HEK293 (cell line): ENCODE data around the gene FILIP1L.

Experiments
- CTCF ChIA-PET: fragments of 350-600 bp; formaldehyde crosslinking; extraction: SDS; loops from one replicate; lab custom pipeline; 2021; ENCODE audit warnings: antibody characterized with exemption; lab: Yijun Ruan, JAX
- POLR2A ChIA-PET: fragments of 300-600 bp; formaldehyde crosslinking; extraction: SDS; loops from one replicate; lab custom pipeline; 2020; ENCODE audit warnings: antibody characterized with exemption, inconsistent platforms; lab: Yijun Ruan, JAX
- H3K27ac ChIP-seq: fragments of 200-500 bp; sonication (Bioruptor generic); 2 replicates; pipeline ENCODE4 v1.5.1; 2014; ENCODE audit warnings: low read depth, low read length, control low read depth, inconsistent platforms; ENCODE audit errors: extremely low read depth
- H3K36me3 ChIP-seq, 2 experiments: fragments of 200-500 bp in 1 of 2; sonication (Bioruptor generic) in 1 of 2; 1 replicate in 1 of 2; 2 replicates in 1 of 2; pipeline ENCODE4 v1.5.1; 2014 to 2017; ENCODE audit warnings: inconsistent platforms in 2 of 2, low read length in 2 of 2; ENCODE audit not compliant: control insufficient read depth in 2 of 2, insufficient read depth in 1 of 2
- H3K4me1 ChIP-seq: fragments of 200-500 bp; sonication (Bioruptor generic); 2 replicates; pipeline ENCODE4 v1.5.1; 2014; ENCODE audit warnings: mild to moderate bottlenecking, low read length, inconsistent platforms; ENCODE audit not compliant: control insufficient read depth, insufficient read depth
- H3K4me3 ChIP-seq: 2 replicates; pipeline ENCODE4 v1.5.1; 2011; ENCODE audit warnings: low read depth, mild to moderate bottlenecking, control low read depth, low read length, moderate library complexity
- H3K9me3 ChIP-seq: fragments of 200-500 bp; sonication (Bioruptor generic); 2 replicates; pipeline ENCODE4 v1.5.1; 2014; ENCODE audit warnings: low read depth, low read length, inconsistent platforms; ENCODE audit not compliant: control insufficient read depth, insufficient read depth
- BCL11B ChIP-seq: fragments of 450-650 bp; formaldehyde crosslinking; IDR thresholded peaks from 2 replicates; pipeline ENCODE4 v1.5.1; 2016; ENCODE audit warnings: low read depth, missing biosample characterization, missing genetic modification characterization
- HOXC10 ChIP-seq: sonication (generic); formaldehyde crosslinking; IDR thresholded peaks from 2 replicates; pipeline ENCODE4 v1.8.1; 2023; ENCODE audit warnings: mild to moderate bottlenecking, missing genetic modification reagents
- IKZF3 ChIP-seq: fragments of 450-650 bp; IDR thresholded peaks from 2 replicates; pipeline ENCODE4 v1.5.0; 2018; ENCODE audit warnings: missing biosample characterization, mild to moderate bottlenecking, missing genetic modification characterization, moderate library complexity
- KLF1 ChIP-seq: fragments of 450-650 bp; formaldehyde crosslinking; IDR thresholded peaks from 2 replicates; pipeline ENCODE4 v1.5.1; 2016; ENCODE audit warnings: missing biosample characterization, missing genetic modification characterization
- MEIS1 ChIP-seq: sonication (generic); formaldehyde crosslinking; IDR thresholded peaks from 2 replicates; pipeline ENCODE4 v1.8.1; 2022; ENCODE audit warnings: missing genetic modification reagents, mild to moderate bottlenecking, borderline replicate concordance
- OVOL3 ChIP-seq: fragments of 450-650 bp; formaldehyde crosslinking; IDR thresholded peaks from 2 replicates; pipeline ENCODE4 v1.5.1; 2016; ENCODE audit warnings: missing biosample characterization, missing genetic modification characterization
- SP3 ChIP-seq: fragments of 450-650 bp; formaldehyde crosslinking; IDR thresholded peaks from 2 replicates; pipeline ENCODE4 v1.5.1; 2016; ENCODE audit warnings: missing biosample characterization, missing genetic modification characterization
- ZBTB21 ChIP-seq: fragments of 450-650 bp; formaldehyde crosslinking; IDR thresholded peaks from 2 replicates; pipeline ENCODE4 v1.5.1; 2017; ENCODE audit warnings: missing biosample characterization, missing genetic modification characterization
- ZEB2 ChIP-seq: fragments of 450-650 bp; formaldehyde crosslinking; IDR thresholded peaks from 2 replicates; pipeline ENCODE4 v1.5.1; 2016; ENCODE audit warnings: missing biosample characterization, missing genetic modification characterization
- ZNF138 ChIP-seq: fragments of 450-650 bp; formaldehyde crosslinking; IDR thresholded peaks from 2 replicates; pipeline ENCODE4 v1.5.1; 2016; ENCODE audit warnings: missing biosample characterization, missing genetic modification characterization, borderline replicate concordance
- ZNF155 ChIP-seq: fragments of 450-650 bp; formaldehyde crosslinking; IDR thresholded peaks from 2 replicates; pipeline ENCODE4 v1.5.1; 2016; ENCODE audit warnings: missing biosample characterization, missing genetic modification characterization
- ZNF174 ChIP-seq: fragments of 450-650 bp; formaldehyde crosslinking; IDR thresholded peaks from 2 replicates; pipeline ENCODE4 v1.5.0; 2017; ENCODE audit warnings: missing biosample characterization, mild to moderate bottlenecking, missing genetic modification characterization
- ZNF221 ChIP-seq: fragments of 450-650 bp; formaldehyde crosslinking; IDR thresholded peaks from 2 replicates; pipeline ENCODE4 v1.5.1; 2017; ENCODE audit warnings: missing biosample characterization, missing genetic modification characterization, borderline replicate concordance
- ZNF23 ChIP-seq: fragments of 450-650 bp; formaldehyde crosslinking; IDR thresholded peaks from 2 replicates; pipeline ENCODE4 v1.5.1; 2016; ENCODE audit warnings: missing biosample characterization, missing genetic modification characterization, borderline replicate concordance
- ZNF239 ChIP-seq: fragments of 450-650 bp; formaldehyde crosslinking; IDR thresholded peaks from 2 replicates; pipeline ENCODE4 v1.5.1; 2016; ENCODE audit warnings: missing biosample characterization, missing genetic modification characterization
- ZNF302 ChIP-seq: fragments of 450-650 bp; formaldehyde crosslinking; IDR thresholded peaks from 2 replicates; pipeline ENCODE4 v1.5.1; 2016; ENCODE audit warnings: missing biosample characterization, missing genetic modification characterization, low read depth
- ZNF354C ChIP-seq: fragments of 450-650 bp; formaldehyde crosslinking; IDR thresholded peaks from 2 replicates; pipeline ENCODE4 v1.5.1; 2016; ENCODE audit warnings: missing biosample characterization, missing genetic modification characterization, low read depth, borderline replicate concordance
- ZNF416 ChIP-seq: fragments of 450-650 bp; formaldehyde crosslinking; IDR thresholded peaks from 2 replicates; pipeline ENCODE4 v1.5.1; 2016; ENCODE audit warnings: missing biosample characterization, missing genetic modification characterization
- ZNF426 ChIP-seq: fragments of 450-650 bp; formaldehyde crosslinking; IDR thresholded peaks from 2 replicates; pipeline ENCODE4 v1.5.1; 2017; ENCODE audit warnings: missing biosample characterization, missing genetic modification characterization, mild to moderate bottlenecking, inconsistent platforms, moderate library complexity
- ZNF623 ChIP-seq: fragments of 450-650 bp; formaldehyde crosslinking; IDR thresholded peaks from 2 replicates; pipeline ENCODE4 v1.5.1; 2016; ENCODE audit warnings: missing biosample characterization, missing genetic modification characterization
- ZNF701 ChIP-seq: fragments of 450-650 bp; formaldehyde crosslinking; IDR thresholded peaks from 2 replicates; pipeline ENCODE4 v1.5.1; 2016; ENCODE audit warnings: missing biosample characterization, missing genetic modification characterization
- ZNF707 ChIP-seq: fragments of 450-650 bp; formaldehyde crosslinking; IDR thresholded peaks from 2 replicates; pipeline ENCODE4 v1.5.1; 2016; ENCODE audit warnings: missing biosample characterization, missing genetic modification characterization
- ZNF76 ChIP-seq: fragments of 450-650 bp; formaldehyde crosslinking; IDR thresholded peaks from 2 replicates; pipeline ENCODE4; 2016; ENCODE audit warnings: low read depth, missing biosample characterization, missing genetic modification characterization, borderline replicate concordance
- ZSCAN16 ChIP-seq: fragments of 450-650 bp; formaldehyde crosslinking; IDR thresholded peaks from 2 replicates; pipeline ENCODE4 v1.5.1; 2016; ENCODE audit warnings: missing biosample characterization, missing genetic modification characterization
- TF ChIP-seq, protein P1 (sequence below): fragments of 450-650 bp; formaldehyde crosslinking; IDR thresholded peaks from 2 replicates; pipeline ENCODE4 v1.5.1; 2016; ENCODE audit warnings: missing biosample characterization, missing genetic modification characterization
- TF ChIP-seq, protein P2 (sequence below): fragments of 450-650 bp; formaldehyde crosslinking; IDR thresholded peaks from 2 replicates; pipeline ENCODE4 v1.5.1; 2016; ENCODE audit warnings: missing biosample characterization, missing genetic modification characterization
- TF ChIP-seq, protein P3 (sequence below): fragments of 450-650 bp; formaldehyde crosslinking; IDR thresholded peaks from 2 replicates; pipeline ENCODE4 v1.5.1; 2016; ENCODE audit warnings: missing biosample characterization, missing genetic modification characterization
- TF ChIP-seq, protein P4 (sequence below): fragments of 450-650 bp; formaldehyde crosslinking; IDR thresholded peaks from 2 replicates; pipeline ENCODE4 v1.5.0; 2017; ENCODE audit warnings: missing biosample characterization, missing genetic modification characterization, borderline replicate concordance

The FILIP1L gene

DNA sequence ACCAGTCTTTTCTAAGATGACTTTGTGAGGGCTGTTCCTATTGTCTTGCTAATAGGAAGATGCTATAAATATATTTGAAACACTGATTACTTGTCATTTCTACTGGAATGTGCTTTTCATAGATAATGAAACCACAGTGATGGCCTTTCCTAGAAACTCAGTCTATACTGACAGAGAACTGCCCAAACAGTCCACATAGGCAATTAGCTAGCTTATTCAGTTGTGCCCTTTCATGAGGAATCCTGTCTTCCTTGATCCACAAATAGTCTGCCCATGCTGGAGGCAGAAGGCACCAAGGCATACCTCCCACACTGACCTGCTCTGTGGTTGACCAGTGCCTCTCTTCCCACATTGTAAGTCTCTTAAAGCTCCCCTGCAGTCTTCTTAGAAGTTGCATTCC lies 160.7 kb downstream of the FILIP1L start (continued):
- TF ChIP-seq ZNF23 (tag by site-specific recombination) (no peak), BCL11B (tag by site-specific recombination) (no peak), MEIS1 (CRISPR knock-in tag) (no peak), HOXC10 (no peak)
- TF ChIP-seq, protein P1, sequence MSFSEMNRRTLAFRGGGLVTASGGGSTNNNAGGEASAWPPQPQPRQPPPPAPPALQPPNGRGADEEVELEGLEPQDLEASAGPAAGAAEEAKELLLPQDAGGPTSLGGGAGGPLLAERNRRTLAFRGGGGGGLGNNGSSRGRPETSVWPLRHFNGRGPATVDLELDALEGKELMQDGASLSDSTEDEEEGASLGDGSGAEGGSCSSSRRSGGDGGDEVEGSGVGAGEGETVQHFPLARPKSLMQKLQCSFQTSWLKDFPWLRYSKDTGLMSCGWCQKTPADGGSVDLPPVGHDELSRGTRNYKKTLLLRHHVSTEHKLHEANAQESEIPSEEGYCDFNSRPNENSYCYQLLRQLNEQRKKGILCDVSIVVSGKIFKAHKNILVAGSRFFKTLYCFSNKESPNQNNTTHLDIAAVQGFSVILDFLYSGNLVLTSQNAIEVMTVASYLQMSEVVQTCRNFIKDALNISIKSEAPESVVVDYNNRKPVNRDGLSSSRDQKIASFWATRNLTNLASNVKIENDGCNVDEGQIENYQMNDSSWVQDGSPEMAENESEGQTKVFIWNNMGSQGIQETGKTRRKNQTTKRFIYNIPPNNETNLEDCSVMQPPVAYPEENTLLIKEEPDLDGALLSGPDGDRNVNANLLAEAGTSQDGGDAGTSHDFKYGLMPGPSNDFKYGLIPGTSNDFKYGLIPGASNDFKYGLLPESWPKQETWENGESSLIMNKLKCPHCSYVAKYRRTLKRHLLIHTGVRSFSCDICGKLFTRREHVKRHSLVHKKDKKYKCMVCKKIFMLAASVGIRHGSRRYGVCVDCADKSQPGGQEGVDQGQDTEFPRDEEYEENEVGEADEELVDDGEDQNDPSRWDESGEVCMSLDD (tag by site-specific recombination): no peak
- TF ChIP-seq, protein P2, sequence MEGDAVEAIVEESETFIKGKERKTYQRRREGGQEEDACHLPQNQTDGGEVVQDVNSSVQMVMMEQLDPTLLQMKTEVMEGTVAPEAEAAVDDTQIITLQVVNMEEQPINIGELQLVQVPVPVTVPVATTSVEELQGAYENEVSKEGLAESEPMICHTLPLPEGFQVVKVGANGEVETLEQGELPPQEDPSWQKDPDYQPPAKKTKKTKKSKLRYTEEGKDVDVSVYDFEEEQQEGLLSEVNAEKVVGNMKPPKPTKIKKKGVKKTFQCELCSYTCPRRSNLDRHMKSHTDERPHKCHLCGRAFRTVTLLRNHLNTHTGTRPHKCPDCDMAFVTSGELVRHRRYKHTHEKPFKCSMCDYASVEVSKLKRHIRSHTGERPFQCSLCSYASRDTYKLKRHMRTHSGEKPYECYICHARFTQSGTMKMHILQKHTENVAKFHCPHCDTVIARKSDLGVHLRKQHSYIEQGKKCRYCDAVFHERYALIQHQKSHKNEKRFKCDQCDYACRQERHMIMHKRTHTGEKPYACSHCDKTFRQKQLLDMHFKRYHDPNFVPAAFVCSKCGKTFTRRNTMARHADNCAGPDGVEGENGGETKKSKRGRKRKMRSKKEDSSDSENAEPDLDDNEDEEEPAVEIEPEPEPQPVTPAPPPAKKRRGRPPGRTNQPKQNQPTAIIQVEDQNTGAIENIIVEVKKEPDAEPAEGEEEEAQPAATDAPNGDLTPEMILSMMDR: no peak

GRCh38 chr3:99952306-99952705 lies 162.0 kb downstream of the FILIP1L start:
- CTCF ChIA-PET: interaction anchor here (0.5 kb wide), 1 partner anchor 60 kb away, joined by 5 read pairs; no protein-coding TSS in a partner anchor
- no peak overlapping the region for H3K4me3 ChIP-seq

GRCh38 chr3:99951701-99952100 lies 162.6 kb downstream of the FILIP1L start:
- Histone ChIP-seq H3K4me1 (no peaks in the 10 kb centered on the region; the same call in none of the 2 replicates), H3K9me3 (no peaks in the 10 kb centered on the region), H3K36me3 (no peaks in the 10 kb centered on the region), H3K4me3 (no peak overlapping the region), H3K27ac (no peak overlapping the region)
- CTCF ChIA-PET: interaction anchor here (0.5 kb wide), 1 partner anchor 61 kb away, joined by 5 read pairs; no protein-coding TSS in a partner anchor
- POLR2A ChIA-PET: no interaction called here
- TF ChIP-seq ZNF623 (tag by site-specific recombination): no peak
- no peak for TF ChIP-seq ZNF174
- TF ChIP-seq ZNF416 (tag by site-specific recombination): no peak
- TF ChIP-seq IKZF3 (tag by site-specific recombination): no peak
- TF ChIP-seq ZNF354C (tag by site-specific recombination): no peak
- no peak for TF ChIP-seq ZNF239
- TF ChIP-seq ZNF76 (tag by site-specific recombination): no peak
- no peak for TF ChIP-seq ZEB2 (tag by site-specific recombination)
- TF ChIP-seq ZNF707 (tag by site-specific recombination): no peak
- TF ChIP-seq ZNF701 (tag by site-specific recombination): no peak
- TF ChIP-seq, protein P3, sequence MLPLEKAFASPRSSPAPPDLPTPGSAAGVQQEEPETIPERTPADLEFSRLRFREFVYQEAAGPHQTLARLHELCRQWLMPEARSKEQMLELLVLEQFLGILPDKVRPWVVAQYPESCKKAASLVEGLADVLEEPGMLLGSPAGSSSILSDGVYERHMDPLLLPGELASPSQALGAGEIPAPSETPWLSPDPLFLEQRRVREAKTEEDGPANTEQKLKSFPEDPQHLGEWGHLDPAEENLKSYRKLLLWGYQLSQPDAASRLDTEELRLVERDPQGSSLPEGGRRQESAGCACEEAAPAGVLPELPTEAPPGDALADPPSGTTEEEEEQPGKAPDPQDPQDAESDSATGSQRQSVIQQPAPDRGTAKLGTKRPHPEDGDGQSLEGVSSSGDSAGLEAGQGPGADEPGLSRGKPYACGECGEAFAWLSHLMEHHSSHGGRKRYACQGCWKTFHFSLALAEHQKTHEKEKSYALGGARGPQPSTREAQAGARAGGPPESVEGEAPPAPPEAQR (tag by site-specific recombination): no peak
- no peak for TF ChIP-seq ZBTB21 (tag by site-specific recombination)
- no peak for TF ChIP-seq ZNF302
- TF ChIP-seq KLF1 (tag by site-specific recombination): no peak
- TF ChIP-seq OVOL3 (tag by site-specific recombination): no peak

More at GRCh38 chr3:99952306-99952705, 162.0 kb downstream of the FILIP1L start:
- Histone ChIP-seq H3K36me3 (no peaks in the 10 kb centered on the region), H3K4me1 (no peaks in the 10 kb centered on the region; the same call in none of the 2 replicates), H3K27ac (no peak overlapping the region)
- TF ChIP-seq ZNF221 (no peak), IKZF3 (tag by site-specific recombination) (no peak), ZSCAN16 (tag by site-specific recombination) (no peak), ZNF138 (no peak), ZNF155 (no peak), SP3 (no peak), ZNF426 (tag by site-specific recombination) (no peak)
- TF ChIP-seq, protein P4, sequence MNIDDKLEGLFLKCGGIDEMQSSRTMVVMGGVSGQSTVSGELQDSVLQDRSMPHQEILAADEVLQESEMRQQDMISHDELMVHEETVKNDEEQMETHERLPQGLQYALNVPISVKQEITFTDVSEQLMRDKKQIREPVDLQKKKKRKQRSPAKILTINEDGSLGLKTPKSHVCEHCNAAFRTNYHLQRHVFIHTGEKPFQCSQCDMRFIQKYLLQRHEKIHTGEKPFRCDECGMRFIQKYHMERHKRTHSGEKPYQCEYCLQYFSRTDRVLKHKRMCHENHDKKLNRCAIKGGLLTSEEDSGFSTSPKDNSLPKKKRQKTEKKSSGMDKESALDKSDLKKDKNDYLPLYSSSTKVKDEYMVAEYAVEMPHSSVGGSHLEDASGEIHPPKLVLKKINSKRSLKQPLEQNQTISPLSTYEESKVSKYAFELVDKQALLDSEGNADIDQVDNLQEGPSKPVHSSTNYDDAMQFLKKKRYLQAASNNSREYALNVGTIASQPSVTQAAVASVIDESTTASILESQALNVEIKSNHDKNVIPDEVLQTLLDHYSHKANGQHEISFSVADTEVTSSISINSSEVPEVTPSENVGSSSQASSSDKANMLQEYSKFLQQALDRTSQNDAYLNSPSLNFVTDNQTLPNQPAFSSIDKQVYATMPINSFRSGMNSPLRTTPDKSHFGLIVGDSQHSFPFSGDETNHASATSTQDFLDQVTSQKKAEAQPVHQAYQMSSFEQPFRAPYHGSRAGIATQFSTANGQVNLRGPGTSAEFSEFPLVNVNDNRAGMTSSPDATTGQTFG (tag by site-specific recombination): no peak
- TF ChIP-seq, all 188 proteins: peak for 0
- POLR2A ChIA-PET: no interaction called here
- no peaks in the 10 kb centered on the region for H3K9me3 ChIP-seq
